Ishikawa (cell line): ENCODE data around the gene TTC27.

Source experiments
- CREB1 ChIP-seq: IDR thresholded peaks from 2 replicates; pipeline ENCODE4 v1.6.1; 2012; ENCODE audit warnings: low read depth
- EGR1 ChIP-seq: IDR thresholded peaks from 2 replicates; pipeline ENCODE4 v1.6.1; 2012
- EP300 ChIP-seq: IDR thresholded peaks from 2 replicates; pipeline ENCODE4 v1.6.1; 2012; ENCODE audit warnings: borderline replicate concordance
- TAF1 ChIP-seq: IDR thresholded peaks from 2 replicates; pipeline ENCODE4 v1.6.1; 2012; ENCODE audit warnings: low read depth, mild to moderate bottlenecking
- YY1 ChIP-seq: IDR thresholded peaks from 2 replicates; pipeline ENCODE4 v1.6.1; 2012; ENCODE audit warnings: low read depth
- TF ChIP-seq, protein P1 (sequence below): IDR thresholded peaks from 2 replicates; pipeline ENCODE4 v1.6.1; 2012
- TF ChIP-seq, protein P2 (sequence below): IDR thresholded peaks from 2 replicates; pipeline ENCODE4 v1.6.1; 2012; ENCODE audit warnings: low read depth, mild to moderate bottlenecking

DNA sequence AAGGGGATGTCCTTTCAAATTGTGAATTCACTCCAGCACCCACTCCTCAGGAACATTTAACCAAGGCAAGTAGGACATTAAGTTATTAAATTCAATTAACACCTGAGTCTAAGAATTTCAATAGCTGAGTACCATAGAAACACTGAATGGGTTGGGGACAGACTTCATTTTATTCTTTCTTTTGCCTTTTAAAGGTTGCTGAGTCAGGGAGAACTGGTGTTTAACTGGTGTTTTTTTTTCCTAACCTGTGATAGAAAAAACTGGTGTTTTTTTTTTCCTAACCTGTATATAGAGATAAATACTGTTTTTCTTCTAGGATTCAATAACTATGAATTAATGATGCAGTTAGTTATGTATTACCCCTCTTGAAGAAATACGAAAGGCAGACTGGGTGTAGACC is 38.9 kb downstream of the TTC27 start:
- no peak for TF ChIP-seq EGR1
- TF ChIP-seq, protein P1, sequence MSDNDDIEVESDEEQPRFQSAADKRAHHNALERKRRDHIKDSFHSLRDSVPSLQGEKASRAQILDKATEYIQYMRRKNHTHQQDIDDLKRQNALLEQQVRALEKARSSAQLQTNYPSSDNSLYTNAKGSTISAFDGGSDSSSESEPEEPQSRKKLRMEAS: no peak
- TF ChIP-seq EP300: no peak
- TF ChIP-seq CREB1: no peak
- no peak for TF ChIP-seq TAF1
- TF ChIP-seq YY1: no peak
- TF ChIP-seq, protein P2, sequence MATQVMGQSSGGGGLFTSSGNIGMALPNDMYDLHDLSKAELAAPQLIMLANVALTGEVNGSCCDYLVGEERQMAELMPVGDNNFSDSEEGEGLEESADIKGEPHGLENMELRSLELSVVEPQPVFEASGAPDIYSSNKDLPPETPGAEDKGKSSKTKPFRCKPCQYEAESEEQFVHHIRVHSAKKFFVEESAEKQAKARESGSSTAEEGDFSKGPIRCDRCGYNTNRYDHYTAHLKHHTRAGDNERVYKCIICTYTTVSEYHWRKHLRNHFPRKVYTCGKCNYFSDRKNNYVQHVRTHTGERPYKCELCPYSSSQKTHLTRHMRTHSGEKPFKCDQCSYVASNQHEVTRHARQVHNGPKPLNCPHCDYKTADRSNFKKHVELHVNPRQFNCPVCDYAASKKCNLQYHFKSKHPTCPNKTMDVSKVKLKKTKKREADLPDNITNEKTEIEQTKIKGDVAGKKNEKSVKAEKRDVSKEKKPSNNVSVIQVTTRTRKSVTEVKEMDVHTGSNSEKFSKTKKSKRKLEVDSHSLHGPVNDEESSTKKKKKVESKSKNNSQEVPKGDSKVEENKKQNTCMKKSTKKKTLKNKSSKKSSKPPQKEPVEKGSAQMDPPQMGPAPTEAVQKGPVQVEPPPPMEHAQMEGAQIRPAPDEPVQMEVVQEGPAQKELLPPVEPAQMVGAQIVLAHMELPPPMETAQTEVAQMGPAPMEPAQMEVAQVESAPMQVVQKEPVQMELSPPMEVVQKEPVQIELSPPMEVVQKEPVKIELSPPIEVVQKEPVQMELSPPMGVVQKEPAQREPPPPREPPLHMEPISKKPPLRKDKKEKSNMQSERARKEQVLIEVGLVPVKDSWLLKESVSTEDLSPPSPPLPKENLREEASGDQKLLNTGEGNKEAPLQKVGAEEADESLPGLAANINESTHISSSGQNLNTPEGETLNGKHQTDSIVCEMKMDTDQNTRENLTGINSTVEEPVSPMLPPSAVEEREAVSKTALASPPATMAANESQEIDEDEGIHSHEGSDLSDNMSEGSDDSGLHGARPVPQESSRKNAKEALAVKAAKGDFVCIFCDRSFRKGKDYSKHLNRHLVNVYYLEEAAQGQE: no peak
